NCI-H2196 treated with DMSO at 0.1 percent for 48 hours (cell line): Measurements from ENCODE around the gene RSRC1.
A peak's percentile ranks its signal among the peaks of the same experiment; 100 is the strongest.

ENCODE experiments used
- DNase-seq: peaks from one replicate; lab custom pipeline; 2025; ENCODE audit not compliant: unreplicated experiment; lab: John Stamatoyannopoulos, UW

Gene RSRC1

DNA sequence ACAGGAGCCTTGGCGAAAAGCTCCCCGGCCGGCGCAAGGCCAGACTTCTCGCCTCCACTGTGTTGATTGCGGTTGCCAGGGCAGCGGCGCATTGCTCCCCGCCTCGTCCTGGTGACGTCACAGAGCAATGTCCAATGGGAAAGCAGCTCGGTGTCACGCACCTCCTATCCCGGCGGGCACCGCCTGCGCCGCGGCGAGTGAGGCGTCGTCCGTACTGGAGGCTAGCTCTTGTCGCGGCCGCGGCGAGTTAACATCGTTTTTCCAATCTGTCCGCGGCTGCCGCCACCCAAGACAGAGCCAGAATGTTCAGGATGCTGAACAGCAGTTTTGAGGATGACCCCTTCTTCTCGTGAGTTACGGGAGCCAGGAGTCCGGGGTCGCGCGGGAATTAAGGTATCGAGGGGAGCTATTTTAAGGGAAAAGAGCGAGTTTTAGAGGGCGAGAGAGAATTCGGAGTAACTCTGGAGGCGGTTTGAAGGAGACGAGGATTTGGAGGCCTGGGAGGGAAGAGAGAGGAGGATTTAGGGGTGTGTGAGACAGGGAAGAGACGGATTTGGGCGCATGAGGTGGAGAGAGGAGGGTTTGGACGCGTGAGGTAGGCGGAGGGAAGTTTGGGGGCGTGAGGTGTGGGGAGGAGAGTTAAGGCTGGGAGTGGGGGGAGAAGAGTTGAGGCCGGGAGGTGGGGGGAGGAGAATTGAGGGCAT lies 461.3 kb downstream of the RSRC1 start, which contains the start of gene MLF1:
TSS of gene MLF1 (plus strand) at position 196 of the 704 bp plus-strand sequence. CDS start at position 303, 107 bp downstream.
- DNase-seq = peak; percentile 99

GRCh38 chr3:158571969-158572765 lies 462.3 kb downstream of the RSRC1 start:
- DNase-seq = no peak

DNA sequence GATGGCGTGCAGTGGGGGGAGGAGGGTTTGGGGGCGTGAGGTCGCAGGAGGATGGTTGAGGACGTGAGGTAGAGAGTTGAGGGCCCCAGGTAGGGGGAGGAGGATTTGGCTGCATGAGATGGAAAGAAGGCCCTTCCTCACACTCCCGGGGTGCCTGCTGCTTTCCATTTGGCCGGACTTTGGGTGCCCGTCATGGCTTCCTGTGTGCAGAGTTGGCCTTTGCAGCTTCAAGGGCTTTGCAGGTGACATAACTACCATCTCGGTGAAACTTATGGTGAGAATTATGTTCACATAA lies 462.8 kb downstream of the RSRC1 start:
- no peak for DNase-seq

DNA sequence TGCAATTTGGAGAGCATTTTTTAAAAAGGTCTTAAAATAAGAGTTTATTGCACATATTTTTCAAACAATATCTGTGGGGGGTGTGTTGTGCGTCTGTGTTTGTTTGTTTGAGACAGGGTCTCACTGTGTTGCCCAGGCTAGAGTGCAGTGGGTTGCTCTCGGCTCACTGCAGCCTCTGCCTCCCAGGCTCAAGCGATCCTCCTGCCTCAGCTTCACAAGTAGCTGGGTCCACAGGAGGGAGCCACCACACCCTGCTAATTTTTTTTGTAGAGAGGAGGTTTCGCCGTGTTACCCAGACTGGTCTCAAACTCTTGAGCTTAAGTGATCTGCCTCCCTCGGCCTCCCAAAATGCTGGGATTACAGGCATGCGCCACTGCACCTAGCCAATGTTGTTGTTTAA lies 463.8 kb downstream of the RSRC1 start:
- no peak for DNase-seq

GRCh38 chr3:158574646-158575045 lies 464.8 kb downstream of the RSRC1 start:
- no peak for DNase-seq

GRCh38 chr3:158590223-158590622 lies 480.3 kb downstream of the RSRC1 start:
- no peak for DNase-seq
